Immature natural killer cell (primary cell): ENCODE data around the gene HEG1. TPM values are rescaled to one million over a fixed set of nuclear protein-coding genes. Genes with fewer than 3 reads are reported as not detected.

Experiments used
- DNase-seq, 3 donors: peaks; one replicate each; pipeline ENCODE4 v3.0.0; 2022; ENCODE audit warnings: mixed read lengths in 1 of 3
- H3K27ac Mint-ChIP-seq, 6 donors: one replicate each; pipeline ENCODE4 v1.8.0; 2020; ENCODE audit warnings: mixed read lengths in 6 of 6, mild to moderate bottlenecking in 5 of 6, inconsistent platforms in 4 of 6, moderate library complexity in 3 of 6
- H3K27me3 Mint-ChIP-seq, 3 donors: one replicate each; pipeline ENCODE4 v1.8.0; 2020 to 2021; ENCODE audit warnings: low read depth in 3 of 3, mild to moderate bottlenecking in 3 of 3, mixed read lengths in 3 of 3, moderate library complexity in 3 of 3, inconsistent platforms in 1 of 3
- H3K36me3 Mint-ChIP-seq, 3 donors: one replicate each; pipeline ENCODE4 v1.8.0; 2020; ENCODE audit warnings: mixed read lengths in 3 of 3, inconsistent platforms in 2 of 3, mild to moderate bottlenecking in 2 of 3
- H3K4me1 Mint-ChIP-seq, 2 donors: one replicate each; pipeline ENCODE4 v1.8.0; 2020; ENCODE audit warnings: inconsistent platforms in 2 of 2, mild to moderate bottlenecking in 2 of 2, mixed read lengths in 2 of 2, moderate library complexity in 1 of 2
- H3K4me3 Mint-ChIP-seq, 5 donors: one replicate each; pipeline ENCODE4 v1.8.0; 2020; ENCODE audit warnings: mild to moderate bottlenecking in 5 of 5, mixed read lengths in 5 of 5, inconsistent platforms in 3 of 5, moderate library complexity in 3 of 5
- H3K9me3 Mint-ChIP-seq, 6 donors: one replicate each; pipeline ENCODE4 v1.8.0; 2020; ENCODE audit warnings: mild to moderate bottlenecking in 6 of 6, mixed read lengths in 6 of 6, inconsistent platforms in 4 of 6, moderate library complexity in 3 of 6
- polyA plus RNA-seq, 3 donors: library from polyadenylated mRNA; unstranded; fragments of 300-500 nt; fragmentation: Illumina TruSeq; gene quantifications; one replicate each; pipeline ENCODE4 v1.2.3, GENCODE V29; 2021

Gene HEG1
- polyA plus RNA-seq, 3 donors from 2014 or later, result 2.1 to 12.1 (median 4.9) TPM

DNA sequence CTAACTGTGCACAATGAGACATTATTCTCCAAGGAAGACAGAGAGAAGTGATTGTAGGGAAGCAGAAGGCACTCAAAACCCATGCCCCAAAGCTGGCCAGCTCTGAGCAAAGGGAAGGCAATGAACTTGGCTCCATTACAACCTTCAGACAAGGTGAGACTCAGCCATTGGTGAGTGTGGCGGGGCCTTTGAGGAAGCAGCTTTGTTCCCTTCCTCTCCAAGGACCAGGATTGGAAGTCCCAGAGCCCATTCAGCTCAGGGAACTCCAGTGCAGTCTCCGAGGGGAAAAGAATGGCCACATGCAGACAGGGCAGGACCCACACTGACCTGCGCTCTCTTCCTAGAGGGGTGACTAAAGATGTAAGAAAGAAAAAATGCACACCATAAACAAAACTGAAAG, 23.1 kb downstream of the HEG1 start:
- peaks cover 3 to 11% (median 6%) of the 10 kb centered on the region in 6 donors for H3K9me3 Mint-ChIP-seq

DNA sequence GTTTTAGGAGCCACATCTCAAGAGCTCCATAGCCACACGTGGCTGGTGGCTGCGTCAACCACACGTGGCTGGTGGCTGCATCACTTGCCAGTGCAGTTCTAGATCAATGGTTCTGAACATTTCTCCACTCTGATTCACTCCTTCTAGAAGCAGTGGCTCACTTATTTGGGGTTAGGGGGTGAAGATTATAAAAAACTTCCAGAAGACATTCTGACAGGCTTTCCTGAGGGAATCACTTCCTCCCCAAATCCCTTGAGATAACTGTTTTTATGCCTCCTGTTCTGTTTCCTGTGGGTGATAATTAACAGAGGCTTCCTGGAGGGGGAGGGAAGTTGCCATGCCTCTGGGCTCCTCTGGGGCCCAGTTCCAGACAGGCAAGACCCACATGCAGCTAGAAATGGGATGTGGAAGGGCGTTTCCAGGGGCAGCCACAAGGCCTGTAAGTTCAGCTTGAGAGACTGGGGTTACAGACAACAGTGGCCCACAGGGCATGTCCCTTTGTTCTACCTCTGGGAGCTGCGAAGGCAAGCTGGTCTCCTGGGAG, 23.6 kb downstream of the HEG1 start:
- peaks cover 0 to 8% (median 2%) of the 10 kb centered on the region in 3 donors for H3K27me3 Mint-ChIP-seq
- peak overlapping the region in 1 of 5 donors; percentile 44 for H3K4me3 Mint-ChIP-seq
- peak overlapping the region in 5 of 6 donors; percentile 49 to 89 (median 83) for H3K27ac Mint-ChIP-seq
- DNase-seq, result no peak
- peaks cover 74 to 92% of the 10 kb centered on the region in 2 donors for H3K4me1 Mint-ChIP-seq
- peaks cover 3 to 11% (median 6%) of the 10 kb centered on the region in 6 donors for H3K9me3 Mint-ChIP-seq
- peaks cover 18 to 27% (median 25%) of the 10 kb centered on the region in 3 donors for H3K36me3 Mint-ChIP-seq

More for the DNA sequence above, 23.1 kb downstream of the HEG1 start:
- Mint-ChIP-seq H3K4me3 (no peak overlapping the region), H3K27me3 (peaks cover 0 to 8% (median 2%) of the 10 kb centered on the region in 3 donors), H3K27ac (peak overlapping the region in 5 of 6 donors; percentile 49 to 89 (median 84)), H3K36me3 (peaks cover 15 to 22% (median 20%) of the 10 kb centered on the region in 3 donors), H3K4me1 (peaks cover 76 to 92% of the 10 kb centered on the region in 2 donors)
- no peak for DNase-seq

DNA sequence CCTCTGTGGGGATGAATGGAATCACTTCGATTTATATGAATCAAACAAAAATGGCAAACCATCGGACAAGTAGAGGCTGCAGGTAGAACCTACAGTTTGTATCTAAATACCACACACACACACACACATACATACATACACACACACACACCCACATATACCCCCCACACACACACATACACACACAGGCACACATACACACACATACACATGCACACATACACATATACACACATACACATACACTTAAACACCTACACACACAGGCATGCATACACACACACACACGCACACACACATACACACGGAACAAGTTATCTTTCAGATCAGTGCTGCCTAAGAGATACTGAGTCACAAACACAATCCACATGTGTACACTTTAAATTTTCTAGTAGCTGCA, 24.3 kb downstream of the HEG1 start:
- Mint-ChIP-seq H3K27ac (peak overlapping the region; percentile 0 to 80 (median 26)), H3K9me3 (peaks cover 3 to 11% (median 6%) of the 10 kb centered on the region in 6 donors), H3K27me3 (peaks cover 0 to 8% (median 2%) of the 10 kb centered on the region in 3 donors), H3K4me3 (peak overlapping the region in 1 of 5 donors; percentile 34), H3K36me3 (peaks cover 22 to 32% (median 30%) of the 10 kb centered on the region in 3 donors), H3K4me1 (peaks cover 73 to 89% of the 10 kb centered on the region in 2 donors)
- DNase-seq, result no peak

DNA sequence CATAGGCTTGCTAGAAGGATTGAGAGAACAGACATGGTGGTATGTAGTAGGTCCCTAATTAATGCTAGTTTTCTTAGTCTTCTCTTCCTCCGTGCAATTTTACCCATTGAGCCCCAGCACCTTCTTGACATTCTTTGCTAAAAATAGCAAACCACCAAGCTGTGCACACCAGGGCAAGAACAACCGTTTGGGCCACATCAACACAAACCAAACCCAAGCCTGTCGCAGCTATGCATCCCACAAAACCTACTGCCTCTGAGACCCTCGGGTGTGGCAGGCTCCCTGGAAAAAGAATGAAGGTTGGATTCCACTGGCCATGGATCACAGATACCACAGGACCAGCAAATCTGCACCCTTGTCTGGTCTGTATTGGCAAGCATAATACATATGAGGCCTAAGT, 27.1 kb downstream of the HEG1 start:
- H3K27me3 Mint-ChIP-seq, result peaks cover 0 to 4% (median 0%) of the 10 kb centered on the region in 3 donors
- H3K4me1 Mint-ChIP-seq, result peaks cover 81 to 94% of the 10 kb centered on the region in 2 donors
- no peaks in the 10 kb centered on the region for H3K9me3 Mint-ChIP-seq
- DNase-seq, result no peak
- peak overlapping the region; percentile 19 to 82 (median 52) for H3K27ac Mint-ChIP-seq
- peaks cover 27 to 39% (median 37%) of the 10 kb centered on the region in 3 donors for H3K36me3 Mint-ChIP-seq
- peak overlapping the region in 2 of 5 donors; percentile 2 to 18 for H3K4me3 Mint-ChIP-seq

DNA sequence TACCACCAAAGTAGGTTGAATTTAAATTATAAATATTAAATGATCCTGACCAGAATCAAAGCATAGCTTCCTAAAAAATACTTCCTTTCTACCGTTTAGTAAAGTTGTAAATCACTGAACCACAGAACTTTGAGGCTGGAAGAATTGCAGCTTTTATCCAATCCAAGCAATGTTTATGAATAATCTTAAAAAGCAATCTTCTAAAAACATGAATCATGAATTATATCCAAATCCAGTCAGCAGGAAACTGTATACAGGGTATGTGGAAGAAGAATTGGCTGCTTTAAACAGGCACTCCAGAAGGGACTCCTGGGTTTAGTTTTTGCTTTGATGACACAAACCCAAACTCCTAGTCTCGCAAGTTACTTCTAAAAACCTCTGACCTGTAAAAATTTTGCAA, 30.2 kb downstream of the HEG1 start:
- Mint-ChIP-seq H3K9me3 (no peaks in the 10 kb centered on the region), H3K4me1 (peaks cover 88 to 94% of the 10 kb centered on the region in 2 donors), H3K36me3 (peaks cover 27 to 44% (median 42%) of the 10 kb centered on the region in 3 donors), H3K27ac (peak overlapping the region in 5 of 6 donors; percentile 36 to 93 (median 76)), H3K27me3 (peaks cover 0 to 11% (median 6%) of the 10 kb centered on the region in 3 donors), H3K4me3 (peak overlapping the region in 1 of 5 donors; percentile 3)
- DNase-seq, result no peak

DNA sequence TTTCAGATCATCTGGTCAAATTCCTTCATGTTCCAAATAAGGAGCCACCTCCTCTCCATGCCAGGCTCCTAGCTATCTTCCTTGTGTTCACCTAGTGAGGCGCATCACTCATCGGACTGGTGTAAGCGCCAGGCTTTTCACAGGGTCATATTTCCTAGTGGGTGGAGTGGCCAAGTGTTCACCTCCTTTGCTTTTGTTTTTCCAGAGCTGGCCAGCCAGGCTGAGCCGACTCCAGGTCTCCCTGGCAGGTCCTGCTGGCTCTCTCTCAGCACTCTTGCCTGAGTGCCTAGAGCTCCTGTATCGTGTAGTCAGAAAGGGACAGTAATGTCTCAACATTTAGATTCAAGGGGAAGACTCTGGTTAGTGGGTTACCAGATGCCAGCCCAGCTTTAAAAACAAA, 31.0 kb downstream of the HEG1 start:
- Mint-ChIP-seq H3K4me3 (peak overlapping the region in 3 of 5 donors; percentile 33 to 49 (median 44)), H3K4me1 (peaks cover 88 to 94% of the 10 kb centered on the region in 2 donors), H3K36me3 (peaks cover 27 to 48% (median 42%) of the 10 kb centered on the region in 3 donors), H3K9me3 (no peaks in the 10 kb centered on the region), H3K27me3 (peaks cover 0 to 11% (median 6%) of the 10 kb centered on the region in 3 donors), H3K27ac (peak overlapping the region; percentile 53 to 98 (median 87))
- no peak for DNase-seq

- Mint-ChIP-seq H3K27ac (peak overlapping the region; percentile 47 to 98 (median 82)), H3K4me3 (peak overlapping the region in 4 of 5 donors; percentile 24 to 70 (median 63)), H3K9me3 (no peaks in the 10 kb centered on the region), H3K36me3 (peaks cover 32 to 55% (median 48%) of the 10 kb centered on the region in 3 donors), H3K27me3 (peaks cover 0 to 11% (median 6%) of the 10 kb centered on the region in 3 donors), H3K4me1 (peaks cover 90 to 96% of the 10 kb centered on the region in 2 donors)
- DNase-seq, result no peak
These were observed 31.8 kb downstream of the HEG1 start for GRCh38 chr3:125023833-125024555.

GRCh38 chr3:125022206-125022605, 33.6 kb downstream of the HEG1 start:
- no peaks in the 10 kb centered on the region for H3K9me3 Mint-ChIP-seq
- H3K27ac Mint-ChIP-seq, result peak overlapping the region; percentile 66 to 98 (median 95)
- peaks cover 27 to 50% (median 45%) of the 10 kb centered on the region in 3 donors for H3K36me3 Mint-ChIP-seq
- H3K4me3 Mint-ChIP-seq, result peak overlapping the region; percentile 31 to 70 (median 63)
- DNase-seq, result peak; percentile 22 to 37 (median 37)
- peaks cover 90 to 94% of the 10 kb centered on the region in 2 donors for H3K4me1 Mint-ChIP-seq
- H3K27me3 Mint-ChIP-seq, result peaks cover 5 to 13% (median 12%) of the 10 kb centered on the region in 3 donors

GRCh38 chr3:125019271-125019670, 36.5 kb downstream of the HEG1 start:
- Mint-ChIP-seq H3K27me3 (peaks cover 5 to 13% (median 12%) of the 10 kb centered on the region in 3 donors), H3K4me3 (peak overlapping the region; percentile 77 to 91 (median 87)), H3K9me3 (no peaks in the 10 kb centered on the region), H3K4me1 (peaks cover 85 to 94% of the 10 kb centered on the region in 2 donors), H3K36me3 (peaks cover 28 to 52% (median 42%) of the 10 kb centered on the region in 3 donors), H3K27ac (peak overlapping the region; percentile 91 to 98 (median 96))
- DNase-seq, result peak; percentile 61 to 68 (median 66)

DNA sequence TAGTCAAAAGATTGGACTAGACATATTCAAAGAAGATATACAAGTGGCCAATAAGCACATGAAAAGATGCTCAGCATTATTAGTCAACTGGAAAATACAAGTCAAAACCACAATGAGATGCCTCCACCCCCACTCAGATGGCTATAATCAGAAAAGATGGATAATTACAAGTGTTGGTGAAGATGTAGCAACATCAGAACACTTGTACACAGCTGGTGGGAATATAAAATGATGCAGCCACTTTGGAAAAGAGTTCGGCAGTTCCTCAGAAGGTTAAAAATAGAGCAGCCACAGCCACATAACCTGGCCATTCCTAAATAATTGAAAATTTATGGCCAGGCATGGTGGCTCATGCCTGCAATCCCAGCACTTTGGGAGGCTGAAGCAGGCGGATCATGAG, 38.4 kb downstream of the HEG1 start:
- peaks cover 5 to 11% (median 8%) of the 10 kb centered on the region in 3 donors for H3K27me3 Mint-ChIP-seq
- H3K4me1 Mint-ChIP-seq, result peaks cover 76 to 82% of the 10 kb centered on the region in 2 donors
- no peaks in the 10 kb centered on the region for H3K9me3 Mint-ChIP-seq
- peak overlapping the region in 3 of 5 donors; percentile 1 to 62 (median 50) for H3K4me3 Mint-ChIP-seq
- DNase-seq, result no peak
- peak overlapping the region in 4 of 6 donors; percentile 22 to 68 (median 48) for H3K27ac Mint-ChIP-seq
- peaks cover 45 to 70% (median 49%) of the 10 kb centered on the region in 3 donors for H3K36me3 Mint-ChIP-seq

- no peaks in the 10 kb centered on the region for H3K9me3 Mint-ChIP-seq
- H3K27me3 Mint-ChIP-seq, result peaks cover 5 to 8% (median 5%) of the 10 kb centered on the region in 3 donors
- no peak overlapping the region for H3K4me3 Mint-ChIP-seq
- peaks cover 76 to 82% of the 10 kb centered on the region in 2 donors for H3K4me1 Mint-ChIP-seq
- peak overlapping the region in 4 of 6 donors; percentile 37 to 73 (median 71) for H3K27ac Mint-ChIP-seq
- peaks cover 52 to 76% (median 60%) of the 10 kb centered on the region in 3 donors for H3K36me3 Mint-ChIP-seq
- no peak for DNase-seq
These were observed 41.1 kb downstream of the HEG1 start for GRCh38 chr3:125014570-125015179.

DNA sequence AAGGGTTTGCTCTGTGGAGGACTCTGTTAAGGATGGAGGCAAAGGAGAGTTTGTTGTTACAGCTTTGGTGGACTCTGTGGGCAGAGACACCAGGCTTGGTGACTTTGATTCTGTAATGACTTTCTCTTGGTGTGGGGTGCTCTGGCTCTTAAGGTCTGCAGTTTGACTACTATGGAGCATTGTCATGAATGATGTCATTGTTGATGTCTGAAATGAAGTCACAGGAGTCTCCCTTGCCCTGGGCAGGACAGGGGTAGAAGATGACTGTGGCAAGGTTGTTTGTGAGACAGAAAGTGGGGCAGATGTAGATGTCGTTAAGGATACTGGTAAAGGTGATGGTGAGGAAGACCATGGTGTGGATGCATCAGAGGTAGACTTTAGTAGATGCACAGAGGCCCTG, 42.7 kb downstream of the HEG1 start:
- no peaks in the 10 kb centered on the region for H3K27me3 Mint-ChIP-seq
- no peaks in the 10 kb centered on the region for H3K9me3 Mint-ChIP-seq
- H3K27ac Mint-ChIP-seq, result peak overlapping the region in 5 of 6 donors; percentile 12 to 98 (median 43)
- peaks cover 76 to 82% of the 10 kb centered on the region in 2 donors for H3K4me1 Mint-ChIP-seq
- DNase-seq, result no peak
- H3K36me3 Mint-ChIP-seq, result peaks cover 47 to 71% (median 58%) of the 10 kb centered on the region in 3 donors
- no peak overlapping the region for H3K4me3 Mint-ChIP-seq

GRCh38 chr3:125011941-125012340, 43.9 kb downstream of the HEG1 start:
- peaks cover 48 to 72% (median 54%) of the 10 kb centered on the region in 3 donors for H3K36me3 Mint-ChIP-seq
- no peaks in the 10 kb centered on the region for H3K27me3 Mint-ChIP-seq
- H3K27ac Mint-ChIP-seq, result peak overlapping the region in 5 of 6 donors; percentile 64 to 98 (median 79)
- DNase-seq, result no peak
- H3K4me3 Mint-ChIP-seq, result no peak overlapping the region
- peaks cover 73 to 75% of the 10 kb centered on the region in 2 donors for H3K4me1 Mint-ChIP-seq
- no peaks in the 10 kb centered on the region for H3K9me3 Mint-ChIP-seq
